K562 (cell line): ENCODE results near the gene OTUD5. TPM values are rescaled to one million over a fixed set of nuclear protein-coding genes. Genes with fewer than 3 reads are reported as not detected.

Experiments
- CREM ChIP-seq: IDR thresholded peaks from 2 replicates; pipeline ENCODE4 v1.6.1; 2014; ENCODE audit warnings: antibody characterized with exemption, low read depth
- CXXC5 ChIP-seq: fragments of 250-450 bp; sonication (Bioruptor Pico); IDR thresholded peaks from 2 replicates; pipeline ENCODE4 v1.8.0; 2022; ENCODE audit warnings: inconsistent platforms, mild to moderate bottlenecking, moderate library complexity
- EHMT2 ChIP-seq: fragments of 450-650 bp; IDR thresholded peaks from 2 replicates; pipeline ENCODE4 v1.6.1; 2018; ENCODE audit warnings: antibody characterized with exemption
- FOS ChIP-seq: IDR thresholded peaks from 3 replicates; pipeline ENCODE4 v1.6.1; 2011; ENCODE audit not compliant: insufficient read length; ENCODE audit errors: extremely low read depth
- HSF4 ChIP-seq: fragments of 250-450 bp; sonication (Bioruptor Pico); IDR thresholded peaks from 2 replicates; pipeline ENCODE4 v2.1.2; 2022; ENCODE audit warnings: mild to moderate bottlenecking, moderate library complexity, borderline replicate concordance
- IRF2 ChIP-seq: sonication (generic); formaldehyde crosslinking; IDR thresholded peaks from 2 replicates; pipeline ENCODE4 v1.8.1; 2022; ENCODE audit warnings: mild to moderate bottlenecking, missing genetic modification reagents
- KDM1A ChIP-seq, 2 experiments: fragments of 450-650 bp; IDR thresholded peaks; 2 replicates each; pipeline ENCODE4 v1.6.1; 2016; ENCODE audit warnings: mild to moderate bottlenecking in 2 of 2
- KLF1 ChIP-seq: fragments of 450-650 bp; IDR thresholded peaks from 2 replicates; pipeline ENCODE4 v1.6.1; 2016; ENCODE audit warnings: missing genetic modification characterization, missing compliant biosample characterization
- KLF6 ChIP-seq: fragments of 250-450 bp; sonication (Bioruptor Pico); IDR thresholded peaks from 2 replicates; pipeline ENCODE4 v1.4.0; 2020; ENCODE audit warnings: mild to moderate bottlenecking, moderate library complexity, borderline replicate concordance
- NFXL1 ChIP-seq: fragments of 450-650 bp; formaldehyde crosslinking; IDR thresholded peaks from 2 replicates; pipeline ENCODE4 v1.4.0; 2021; ENCODE audit warnings: mild to moderate bottlenecking
- POLR2G ChIP-seq: fragments of 200-400 bp; formaldehyde crosslinking; IDR thresholded peaks from 2 replicates; pipeline ENCODE4 v1.6.1; 2017; ENCODE audit warnings: low read depth, mild to moderate bottlenecking, antibody characterized with exemption, low read length, moderate library complexity
- SMAD3 ChIP-seq: fragments of 450-650 bp; formaldehyde crosslinking; conservative IDR thresholded peaks from 2 replicates; pipeline ENCODE4 v1.4.0; 2020; ENCODE audit warnings: mild to moderate bottlenecking
- SMARCA4 ChIP-seq: fragments of 450-650 bp; IDR thresholded peaks from 2 replicates; pipeline ENCODE4 v1.6.1; 2016
- SP1 ChIP-seq: sonication (generic); formaldehyde crosslinking; IDR thresholded peaks from 2 replicates; pipeline ENCODE4 v1.8.1; 2022; ENCODE audit warnings: mild to moderate bottlenecking, missing genetic modification reagents
- TEAD4 ChIP-seq, 2 experiments: sonication (generic) in 1 of 2; formaldehyde crosslinking in 1 of 2; IDR thresholded peaks; 2 replicates each; pipeline versions ENCODE4 v1.6.1 to v1.8.0; 2012 to 2022; ENCODE audit warnings: borderline replicate concordance in 1 of 2, inconsistent platforms in 1 of 2, low read length in 1 of 2, mild to moderate bottlenecking in 1 of 2, missing genetic modification reagents in 1 of 2
- THRAP3 ChIP-seq: fragments of 450-650 bp; IDR thresholded peaks from 2 replicates; pipeline ENCODE4 v1.6.1; 2016; ENCODE audit warnings: mild to moderate bottlenecking, inconsistent platforms, borderline replicate concordance
- YY1 ChIP-seq, 3 experiments: IDR thresholded peaks; 2 replicates each; pipeline ENCODE4 v1.6.1; 2011; ENCODE audit warnings: low read length in 2 of 3, mild to moderate bottlenecking in 2 of 3, moderate library complexity in 2 of 3, borderline replicate concordance in 1 of 3, control low read depth in 1 of 3, low read depth in 1 of 3; ENCODE audit not compliant: insufficient read depth in 3 of 3, insufficient replicate concordance in 2 of 3, control insufficient read depth in 1 of 3, insufficient read length in 1 of 3; ENCODE audit errors: extremely low read depth in 1 of 3
- ZBTB7A ChIP-seq: IDR thresholded peaks from 2 replicates; pipeline ENCODE4 v1.6.1; 2011; ENCODE audit warnings: low read depth, mild to moderate bottlenecking, low read length, moderate library complexity, borderline replicate concordance; ENCODE audit not compliant: control insufficient read depth
- ZFP36 ChIP-seq: fragments of 150-350 bp; IDR thresholded peaks from 2 replicates; pipeline ENCODE4 v1.6.1; 2018; ENCODE audit warnings: low read length, low read depth; ENCODE audit not compliant: partially characterized antibody
- ZFX ChIP-seq: sonication (generic); formaldehyde crosslinking; IDR thresholded peaks from 2 replicates; pipeline ENCODE4 v1.8.0; 2022; ENCODE audit warnings: mild to moderate bottlenecking, missing genetic modification reagents, moderate library complexity
- ZNF644 ChIP-seq: fragments of 200-800 bp; sonication (Bioruptor generic); IDR thresholded peaks from 2 replicates; pipeline ENCODE4 v1.6.1; 2016; ENCODE audit warnings: low read depth, missing genetic modification characterization, missing compliant biosample characterization
- ZNF764 ChIP-seq: fragments of 250-450 bp; sonication (Bioruptor Pico); IDR thresholded peaks from 2 replicates; pipeline ENCODE4 v1.4.0; 2020; ENCODE audit warnings: low read depth, mild to moderate bottlenecking, moderate library complexity
- polyA plus RNA-seq, 8 experiments: library from polyadenylated mRNA; depleted of rRNA in 4 of 8; stranded (reverse) in 5 of 8; unstranded in 3 of 8; fragments of >200 nt; fragmentation: Nextera tagmentation in 2 of 8; fragmentation: Illumina TruSeq in 1 of 8; extraction: Ambion mirVana in 2 of 8; extraction: Trizol in 1 of 8; gene quantifications; 2 replicates each; pipeline versions ENCODE4 v1.2.1 to v1.2.3, GENCODE V29; 2011 to 2014; ENCODE audit warnings: inconsistent platforms in 1 of 8, missing spikeins in 1 of 8
- total RNA-seq, 7 experiments: library from RNA; depleted of rRNA in 6 of 7; stranded (reverse); fragments of >200 nt in 6 of 7; fragmentation: Illumina TruSeq in 2 of 7; extraction: Trizol in 2 of 7; gene quantifications; 2 replicates each; pipeline versions ENCODE4 v1.2.1 to v1.2.3, GENCODE V29; 2011 to 2021; ENCODE audit warnings: low replicate concordance in 1 of 7
- TF ChIP-seq, protein P1 (sequence below): fragments of 450-650 bp; formaldehyde crosslinking; IDR thresholded peaks from 2 replicates; pipeline ENCODE4 v1.4.0; 2022; ENCODE audit warnings: mild to moderate bottlenecking, moderate library complexity
- TF ChIP-seq, protein P2 (sequence below): IDR thresholded peaks from 2 replicates; pipeline ENCODE4 v1.6.1; 2011; ENCODE audit warnings: borderline replicate concordance, low read depth, mild to moderate bottlenecking, moderate library complexity, low read length; ENCODE audit not compliant: insufficient read depth, poor library complexity, severe bottlenecking
- TF ChIP-seq, protein P3 (sequence below): sonication (generic); formaldehyde crosslinking; IDR thresholded peaks from 2 replicates; pipeline ENCODE4 v1.9.0; 2022; ENCODE audit warnings: mild to moderate bottlenecking, missing genetic modification reagents
- TF ChIP-seq, protein P4 (sequence below): fragments of 450-650 bp; IDR thresholded peaks from 2 replicates; pipeline ENCODE4 v1.6.1; 2016; ENCODE audit warnings: low read depth, mild to moderate bottlenecking, moderate library complexity

The OTUD5 gene
- total and polyA plus RNA-seq, 9 of the 15 experiments (the other 6 are each of a cell fraction or from before 2014, with no cell fraction given): 3.6 to 102 (median 59.0) TPM

DNA sequence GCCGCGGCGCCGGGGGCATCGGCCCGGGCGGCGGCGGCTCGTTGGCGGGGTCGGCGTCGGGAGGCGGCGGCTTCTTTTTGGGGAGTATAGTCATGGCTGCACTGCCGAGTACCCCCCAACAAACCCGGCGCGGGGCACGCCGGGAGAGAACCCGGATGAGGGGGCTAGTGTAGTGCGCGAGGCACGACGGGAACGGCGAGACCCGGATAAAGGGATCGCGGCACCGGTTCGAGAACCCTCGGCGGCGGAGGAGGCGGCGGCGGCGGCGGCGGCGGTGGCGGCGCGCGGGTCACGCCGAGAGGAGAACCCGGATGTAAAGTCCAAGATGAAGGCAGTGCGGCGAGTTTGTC lies at the start of gene OTUD5 (continued):
- no peak for TF ChIP-seq SMAD3 (CRISPR knock-in tag)
- TF ChIP-seq ZBTB7A: no peak
- no peak for TF ChIP-seq KLF1 (tag)
- TF ChIP-seq, protein P1, sequence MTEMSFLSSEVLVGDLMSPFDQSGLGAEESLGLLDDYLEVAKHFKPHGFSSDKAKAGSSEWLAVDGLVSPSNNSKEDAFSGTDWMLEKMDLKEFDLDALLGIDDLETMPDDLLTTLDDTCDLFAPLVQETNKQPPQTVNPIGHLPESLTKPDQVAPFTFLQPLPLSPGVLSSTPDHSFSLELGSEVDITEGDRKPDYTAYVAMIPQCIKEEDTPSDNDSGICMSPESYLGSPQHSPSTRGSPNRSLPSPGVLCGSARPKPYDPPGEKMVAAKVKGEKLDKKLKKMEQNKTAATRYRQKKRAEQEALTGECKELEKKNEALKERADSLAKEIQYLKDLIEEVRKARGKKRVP (CRISPR knock-in tag): no peak
- TF ChIP-seq IRF2 (CRISPR knock-in tag): no peak
- TF ChIP-seq KDM1A (IDR thresholded peaks at IDR 0.05): no peak
- TF ChIP-seq, protein P2, sequence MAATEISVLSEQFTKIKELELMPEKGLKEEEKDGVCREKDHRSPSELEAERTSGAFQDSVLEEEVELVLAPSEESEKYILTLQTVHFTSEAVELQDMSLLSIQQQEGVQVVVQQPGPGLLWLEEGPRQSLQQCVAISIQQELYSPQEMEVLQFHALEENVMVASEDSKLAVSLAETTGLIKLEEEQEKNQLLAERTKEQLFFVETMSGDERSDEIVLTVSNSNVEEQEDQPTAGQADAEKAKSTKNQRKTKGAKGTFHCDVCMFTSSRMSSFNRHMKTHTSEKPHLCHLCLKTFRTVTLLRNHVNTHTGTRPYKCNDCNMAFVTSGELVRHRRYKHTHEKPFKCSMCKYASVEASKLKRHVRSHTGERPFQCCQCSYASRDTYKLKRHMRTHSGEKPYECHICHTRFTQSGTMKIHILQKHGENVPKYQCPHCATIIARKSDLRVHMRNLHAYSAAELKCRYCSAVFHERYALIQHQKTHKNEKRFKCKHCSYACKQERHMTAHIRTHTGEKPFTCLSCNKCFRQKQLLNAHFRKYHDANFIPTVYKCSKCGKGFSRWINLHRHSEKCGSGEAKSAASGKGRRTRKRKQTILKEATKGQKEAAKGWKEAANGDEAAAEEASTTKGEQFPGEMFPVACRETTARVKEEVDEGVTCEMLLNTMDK: no peak
- TF ChIP-seq NFXL1 (CRISPR knock-in tag): no peak
- no peak for TF ChIP-seq ZNF644 (tag)
- TF ChIP-seq ZFX (CRISPR knock-in tag): peak; percentile 46; the same call in 1 of the 2 replicates
- TF ChIP-seq TEAD4 (IDR thresholded peaks at IDR 0.05; ENCODE audit: low read length): no peak
- no peak for TF ChIP-seq TEAD4 (CRISPR knock-in tag; IDR thresholded peaks at IDR 0.05; ENCODE audit: borderline replicate concordance)
- TF ChIP-seq, protein P3, sequence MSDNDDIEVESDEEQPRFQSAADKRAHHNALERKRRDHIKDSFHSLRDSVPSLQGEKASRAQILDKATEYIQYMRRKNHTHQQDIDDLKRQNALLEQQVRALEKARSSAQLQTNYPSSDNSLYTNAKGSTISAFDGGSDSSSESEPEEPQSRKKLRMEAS (CRISPR knock-in tag): no peak
- TF ChIP-seq CXXC5 (CRISPR knock-in tag): no peak
- TF ChIP-seq CREM: 0 out of 2 replicates have a peak, but pooled peaks have one; percentile 4
- TF ChIP-seq, protein P4, sequence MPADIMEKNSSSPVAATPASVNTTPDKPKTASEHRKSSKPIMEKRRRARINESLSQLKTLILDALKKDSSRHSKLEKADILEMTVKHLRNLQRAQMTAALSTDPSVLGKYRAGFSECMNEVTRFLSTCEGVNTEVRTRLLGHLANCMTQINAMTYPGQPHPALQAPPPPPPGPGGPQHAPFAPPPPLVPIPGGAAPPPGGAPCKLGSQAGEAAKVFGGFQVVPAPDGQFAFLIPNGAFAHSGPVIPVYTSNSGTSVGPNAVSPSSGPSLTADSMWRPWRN: no peak
- peak in 2 of 3 experiments; percentile 54 to 69 for TF ChIP-seq YY1 (IDR thresholded peaks at IDR 0.05; ENCODE audit: borderline replicate concordance in 1 of 3, control insufficient read depth in 1 of 3, extremely low read depth in 1 of 3, insufficient read depth in 3 of 3, insufficient read length in 1 of 3, insufficient replicate concordance in 2 of 3, low read depth in 1 of 3, low read length in 2 of 3)
- no peak for TF ChIP-seq HSF4
- peak; percentile 85 for TF ChIP-seq POLR2G
- TF ChIP-seq ZFP36: no peak
- TF ChIP-seq KLF6 (CRISPR knock-in tag): no peak
- TF ChIP-seq FOS: no peak
- TF ChIP-seq ZNF764: 0 out of 2 replicates have a peak, but pooled peaks have one; percentile 82
- TF ChIP-seq SP1 (CRISPR knock-in tag): no peak
- TF ChIP-seq EHMT2: no peak
- no peak for TF ChIP-seq THRAP3
- no peak for TF ChIP-seq SMARCA4
